Measurements from ENCODE around the gene VWA2. TPM values are rescaled to one million over a fixed set of nuclear protein-coding genes. Genes with fewer than 3 reads are reported as not detected.

VWA2 gene
- polyA plus RNA-seq, 1 donor from 2014 or later: not detected

- Histone ChIP-seq H3K9me3 (ENCODE audit: low read length) (no peaks in the 10 kb centered on the region), H2AFZ (ENCODE audit: low read depth, low read length) (no peak overlapping the region), H4K20me1 (ENCODE audit: insufficient read depth) (no peaks in the 10 kb centered on the region), H3K27me3 (ENCODE audit: insufficient read depth, low read depth, low read length) (no peaks in the 10 kb centered on the region), H3K9ac (ENCODE audit: low read length) (no peak overlapping the region), H3K79me2 (replicated peaks; ENCODE audit: insufficient read depth, low read length) (no peaks in the 10 kb centered on the region), H3K4me3 (ENCODE audit: low read length) (no peak overlapping the region), H3K36me3 (ENCODE audit: insufficient read depth, low read length) (no peaks in the 10 kb centered on the region), H3F3A (ENCODE audit: insufficient read depth, low read length, poor library complexity, severe bottlenecking) (no peaks in the 10 kb centered on the region), H3K9me2 (ENCODE audit: insufficient read depth, low read length) (no peaks in the 10 kb centered on the region), H3K4me2 (ENCODE audit: low read length) (no peak overlapping the region), H3K27ac (ENCODE audit: low read length) (no peak overlapping the region)
- TF ChIP-seq RAD21 (conservative IDR thresholded peaks at IDR 0.05): no peak
- TF ChIP-seq POLR2AphosphoS5 (IDR thresholded peaks at IDR 0.05): no peak
- TF ChIP-seq REST (IDR thresholded peaks at IDR 0.05; ENCODE audit: borderline replicate concordance): no peak
- no peak for TF ChIP-seq MXI1 (conservative IDR thresholded peaks at IDR 0.05; ENCODE audit: poor library complexity, severe bottlenecking)
- TF ChIP-seq EP300 (conservative IDR thresholded peaks at IDR 0.05; ENCODE audit: poor library complexity, severe bottlenecking): no peak
- no peak for TF ChIP-seq SMC3 (conservative IDR thresholded peaks at IDR 0.05; ENCODE audit: poor library complexity)
- no peak for TF ChIP-seq EZH2 (IDR thresholded peaks at IDR 0.05; ENCODE audit: borderline replicate concordance, insufficient read depth, low read length, poor library complexity, severe bottlenecking)
- no peak for TF ChIP-seq TAF1 (IDR thresholded peaks at IDR 0.05; ENCODE audit: low read depth)
- TF ChIP-seq CTCF (IDR thresholded peaks at IDR 0.05; ENCODE audit: poor library complexity, severe bottlenecking): no peak
These were observed 50.0 kb downstream of the VWA2 start for GRCh38 chr10:114289096-114289436.

GRCh38 chr10:114290038-114290437 is 51.0 kb downstream of the VWA2 start:
- no peaks in the 10 kb centered on the region for H3F3A ChIP-seq (ENCODE audit: insufficient read depth, low read length, poor library complexity, severe bottlenecking)
- no peaks in the 10 kb centered on the region for H3K36me3 ChIP-seq (ENCODE audit: insufficient read depth, low read length)
- no peak overlapping the region for H3K4me3 ChIP-seq (ENCODE audit: low read length)
- no peak overlapping the region for H3K27ac ChIP-seq (ENCODE audit: low read length)
- no peaks in the 10 kb centered on the region for H3K9me2 ChIP-seq (ENCODE audit: insufficient read depth, low read length)
- no peaks in the 10 kb centered on the region for H4K20me1 ChIP-seq (ENCODE audit: insufficient read depth)
- TF ChIP-seq CTCF (IDR thresholded peaks at IDR 0.05; ENCODE audit: poor library complexity, severe bottlenecking): no peak
- no peak for TF ChIP-seq TAF1 (IDR thresholded peaks at IDR 0.05; ENCODE audit: low read depth)
- no peak for TF ChIP-seq REST (IDR thresholded peaks at IDR 0.05; ENCODE audit: borderline replicate concordance)
- TF ChIP-seq POLR2AphosphoS5 (IDR thresholded peaks at IDR 0.05): no peak
- TF ChIP-seq SMC3 (conservative IDR thresholded peaks at IDR 0.05; ENCODE audit: poor library complexity): no peak
- no peak for TF ChIP-seq MXI1 (conservative IDR thresholded peaks at IDR 0.05; ENCODE audit: poor library complexity, severe bottlenecking)
- no peak for TF ChIP-seq EZH2 (IDR thresholded peaks at IDR 0.05; ENCODE audit: borderline replicate concordance, insufficient read depth, low read length, poor library complexity, severe bottlenecking)
- TF ChIP-seq RAD21 (conservative IDR thresholded peaks at IDR 0.05): no peak
- no peak for TF ChIP-seq EP300 (conservative IDR thresholded peaks at IDR 0.05; ENCODE audit: poor library complexity, severe bottlenecking)
- no peak overlapping the region for H2AFZ ChIP-seq (ENCODE audit: low read depth, low read length)
- no peak overlapping the region for H3K9ac ChIP-seq (ENCODE audit: low read length)
- H3K79me2 ChIP-seq (replicated peaks; ENCODE audit: insufficient read depth, low read length): no peaks in the 10 kb centered on the region
- H3K27me3 ChIP-seq (ENCODE audit: insufficient read depth, low read depth, low read length): no peaks in the 10 kb centered on the region
- no peak overlapping the region for H3K4me2 ChIP-seq (ENCODE audit: low read length)
- no peaks in the 10 kb centered on the region for H3K9me3 ChIP-seq (ENCODE audit: low read length)

Data from neural cell (in vitro differentiated cells).